GM10248 (cell line): Measurements from ENCODE around the gene PDE6G.

Source experiments
- CTCF ChIA-PET: fragments of 300-600 bp; sonication (Branson Sonifier 250); formaldehyde crosslinking; extraction: SDS; loops from one replicate; lab custom pipeline; 2021; ENCODE audit warnings: antibody characterized with exemption; lab: Yijun Ruan, JAX
- POLR2A ChIA-PET: fragments of 350-650 bp; sonication (Branson Sonifier 250); formaldehyde crosslinking; extraction: SDS; loops from one replicate; lab custom pipeline; 2020; ENCODE audit warnings: antibody characterized with exemption; lab: Yijun Ruan, JAX
- DNase-seq: peaks from one replicate; pipeline ENCODE4 v3.0.0; 2012; ENCODE audit errors: extremely low spot score
- CTCF ChIP-seq: IDR thresholded peaks from 2 replicates; pipeline ENCODE4 v1.5.1; 2012; ENCODE audit warnings: mild to moderate bottlenecking, low read depth; ENCODE audit errors: extremely low read depth, missing control alignments, control extremely low read depth

Gene PDE6G

DNA sequence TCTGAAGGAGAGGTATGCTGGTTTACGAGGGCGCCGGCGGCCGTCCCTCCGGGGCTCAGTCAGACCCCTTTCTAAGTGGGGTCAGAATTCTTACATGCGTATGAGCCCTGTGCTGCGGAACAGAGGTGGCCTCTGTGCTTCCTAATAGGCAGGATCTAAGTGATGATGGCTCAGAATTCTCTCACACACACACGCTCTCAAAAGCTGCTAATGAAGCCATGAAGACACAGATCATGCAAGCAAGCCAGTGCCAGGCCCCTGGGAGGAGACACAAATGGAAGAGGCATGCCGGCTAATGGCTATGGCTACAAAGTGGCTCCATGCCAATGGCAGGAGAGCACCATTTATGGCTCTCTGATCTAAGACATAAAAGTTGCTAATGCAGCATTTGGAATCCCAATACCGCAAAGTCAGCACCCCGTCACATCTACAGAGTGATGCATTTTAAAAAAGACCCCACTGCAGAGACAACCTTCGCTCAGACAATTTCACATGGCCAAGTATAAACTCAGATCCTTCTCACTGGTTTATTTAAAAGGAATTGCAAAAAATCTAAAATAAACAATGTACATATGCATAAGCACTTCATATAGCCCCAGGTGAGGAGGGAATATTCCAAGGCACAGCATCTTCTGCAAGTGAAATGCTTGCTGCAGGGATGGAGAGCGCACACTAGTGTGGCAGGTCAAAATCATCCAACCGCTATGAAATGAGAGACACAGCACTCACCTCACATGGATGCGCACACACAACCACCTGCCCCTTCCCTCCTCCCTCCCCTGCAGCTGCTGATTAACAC, 44.0 kb downstream of the PDE6G start:
- CTCF ChIA-PET = interaction anchor here (0.6 to 3.6 kb wide), 3 partner anchors 12 to 15 kb away, joined by 3 to 27 read pairs (median 6); no protein-coding TSS in a partner anchor
- TF ChIP-seq CTCF = no peak
- no peak for DNase-seq
- POLR2A ChIA-PET = no interaction called here

DNA sequence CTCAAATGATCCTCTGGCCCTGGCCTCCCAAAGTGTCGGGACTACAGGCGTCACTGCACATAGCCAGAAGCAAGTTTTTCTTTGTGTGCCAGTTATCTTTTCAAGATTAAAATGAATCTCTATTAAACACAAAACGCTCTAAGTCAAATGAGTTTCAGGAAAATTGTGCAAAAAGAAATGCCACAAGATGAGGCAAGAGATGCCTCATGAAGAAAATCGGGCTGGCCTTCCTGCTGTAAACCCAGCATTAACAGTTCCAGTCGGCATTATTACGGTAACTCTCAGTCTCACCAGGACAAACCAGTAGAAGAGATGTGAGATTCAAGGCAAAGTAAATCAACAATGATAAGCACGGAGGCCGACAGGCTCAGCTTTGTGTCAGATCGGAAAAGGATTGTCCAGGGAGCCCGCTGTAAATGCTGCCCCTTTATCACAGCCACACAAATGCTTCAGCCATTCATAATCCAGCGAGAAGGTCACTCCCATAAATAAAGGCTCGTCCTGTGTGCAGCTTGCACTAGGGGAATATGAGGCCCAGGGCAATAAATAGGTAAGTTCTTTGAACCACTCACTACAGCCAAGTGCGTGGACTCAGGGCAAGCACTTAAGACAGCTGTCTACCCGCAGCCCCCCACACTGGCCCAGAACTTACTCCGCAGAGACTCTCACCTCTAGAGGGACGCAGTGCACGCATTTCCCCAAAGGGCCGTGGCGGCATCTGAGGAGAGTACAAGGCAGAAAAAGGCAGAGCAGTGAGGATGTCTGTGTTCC, 46.6 kb downstream of the PDE6G start:
- ChIA-PET CTCF (interaction anchor here (1.7 kb wide), 1 partner anchor 9 kb away, joined by 6 read pairs; no protein-coding TSS in a partner anchor), POLR2A (no interaction called here)
- no peak for TF ChIP-seq CTCF
- DNase-seq = no peak

GRCh38 chr17:81608605-81609004, 47.7 kb downstream of the PDE6G start:
- ChIA-PET POLR2A (no interaction called here), CTCF (interaction anchor here (1.7 kb wide), 1 partner anchor 8 kb away, joined by 6 read pairs; no protein-coding TSS in a partner anchor)
- TF ChIP-seq CTCF = no peak
- no peak for DNase-seq

- no peak for TF ChIP-seq CTCF
- no peak for DNase-seq
- ChIA-PET CTCF (interaction anchor here (1.1 kb wide), 1 partner anchor 10 kb away, joined by 4 read pairs; no protein-coding TSS in a partner anchor), POLR2A (no interaction called here)
Measured at GRCh38 chr17:81608082-81608481, 48.3 kb downstream of the PDE6G start.

GRCh38 chr17:81607431-81607830, 48.9 kb downstream of the PDE6G start:
- TF ChIP-seq CTCF = no peak
- ChIA-PET CTCF (interaction anchor here (1.1 kb wide), 1 partner anchor 9 kb away, joined by 4 read pairs; no protein-coding TSS in a partner anchor), POLR2A (no interaction called here)
- DNase-seq = no peak

DNA sequence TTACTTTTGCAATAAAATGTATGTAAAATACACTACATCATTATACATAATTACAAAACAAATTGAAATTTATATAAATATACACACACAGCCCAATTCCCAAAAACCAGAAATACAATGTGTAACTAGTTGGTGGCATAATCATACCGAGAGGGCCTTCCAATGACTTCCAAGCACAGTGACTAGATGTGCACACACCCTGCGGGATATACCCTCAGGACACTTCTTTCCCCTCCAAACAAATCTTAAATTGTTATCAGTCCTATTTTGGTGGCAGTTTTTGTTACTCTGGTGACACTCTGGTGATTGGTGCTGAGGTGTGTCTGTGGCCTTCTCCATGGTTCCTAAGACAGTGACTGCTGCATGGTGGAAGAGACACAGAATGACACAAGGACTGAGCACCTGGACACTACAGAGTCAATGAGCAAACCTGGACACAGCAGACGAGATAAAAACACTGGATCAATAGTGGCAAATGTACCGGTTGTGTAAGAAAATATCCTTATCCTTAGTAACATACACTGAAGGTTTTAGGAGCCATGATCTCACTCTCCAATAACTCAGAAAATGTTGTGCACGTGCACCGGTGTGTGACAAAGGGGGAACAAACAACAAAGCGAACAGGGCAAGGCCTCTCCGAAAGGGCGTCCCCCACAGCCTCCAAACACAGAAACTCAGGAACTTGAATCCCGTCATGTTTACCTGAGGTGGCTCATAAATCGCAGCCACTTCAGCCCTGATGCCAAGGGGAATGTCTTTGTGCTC, 52.3 kb downstream of the PDE6G start:
- POLR2A ChIA-PET = no interaction called here
- CTCF ChIA-PET = interaction anchor here (0.8 kb wide), 1 partner anchor 53 kb away, joined by 3 read pairs; no protein-coding TSS in a partner anchor
- no peak for TF ChIP-seq CTCF
- no peak for DNase-seq
